ENCODE results near the gene RAB3B.

RAB3B gene

GRCh38 chr1:51961231-51961630 lies 29.3 kb downstream of the RAB3B start:
- no CpG with 5 or more reads among the region's 2 CpGs for WGBS, 2 donors (ENCODE audit: extremely low coverage in 2 of 2, insufficient read length in 2 of 2, insufficient replicate concordance in 1 of 2)
- Histone ChIP-seq H3K27ac (replicated peaks; ENCODE audit: low read length) (no peak overlapping the region), H2AFZ (ENCODE audit: low read length) (no peak overlapping the region), H2BK120ac (ENCODE audit: low read depth, low read length) (no peak overlapping the region), H4K91ac (ENCODE audit: low read depth, low read length, poor library complexity) (no peak overlapping the region), H2BK12ac (ENCODE audit: low read length) (no peak overlapping the region), H3K4ac (ENCODE audit: low read length) (no peak overlapping the region), H3K14ac (ENCODE audit: low read length) (no peak overlapping the region), H2BK15ac (ENCODE audit: low read length) (no peak overlapping the region), H3K23ac (ENCODE audit: low read depth, low read length, poor library complexity) (no peak overlapping the region), H3K79me1 (ENCODE audit: low read depth, low read length) (no peaks in the 10 kb centered on the region), H3K9me3 (replicated peaks in 1 of 2; ENCODE audit: control insufficient read depth in 2 of 2, insufficient read depth in 1 of 2, low read depth in 1 of 2, low read length in 2 of 2) (no peaks in the 10 kb centered on the region), H3K4me3 (ENCODE audit: low read length in 2 of 2) (no peak overlapping the region), H4K8ac (ENCODE audit: low read depth, low read length) (no peak overlapping the region), H2AK5ac (ENCODE audit: low read depth, low read length) (no peak overlapping the region), H3K9ac (ENCODE audit: low read depth, low read length, poor library complexity) (no peak overlapping the region), H3K4me1 (ENCODE audit: control insufficient read depth in 2 of 2, insufficient read depth in 1 of 2, low read depth in 1 of 2, low read length in 2 of 2) (peaks cover 4 to 15% of the 10 kb centered on the region in 2 donors), H3K4me2 (ENCODE audit: insufficient read depth, low read length, poor library complexity, severe bottlenecking) (no peak overlapping the region), H2BK5ac (ENCODE audit: low read length) (no peak overlapping the region), H3K18ac (ENCODE audit: low read length) (no peak overlapping the region), H3K27me3 (ENCODE audit: control insufficient read depth in 3 of 3, insufficient read depth in 3 of 3, low read depth in 1 of 3, low read length in 3 of 3) (peaks cover 0 to 7% (median 0%) of the 10 kb centered on the region in 3 experiments), H3K36me3 (replicated peaks in 1 of 2; ENCODE audit: control insufficient read depth in 2 of 2, insufficient read depth in 2 of 2, low read length in 2 of 2) (peaks cover 0 to 2% of the 10 kb centered on the region in 2 donors)
- no peak for DNase-seq (ENCODE audit: low spot score)

- Histone ChIP-seq H3K14ac (ENCODE audit: low read length) (no peak overlapping the region), H3K18ac (ENCODE audit: low read length) (no peak overlapping the region), H4K91ac (ENCODE audit: low read depth, low read length, poor library complexity) (no peak overlapping the region), H3K4me3 (ENCODE audit: low read length in 2 of 2) (no peak overlapping the region), H2BK15ac (ENCODE audit: low read length) (no peak overlapping the region), H3K4me2 (ENCODE audit: insufficient read depth, low read length, poor library complexity, severe bottlenecking) (no peak overlapping the region), H2AK5ac (ENCODE audit: low read depth, low read length) (no peak overlapping the region), H3K4ac (ENCODE audit: low read length) (no peak overlapping the region), H4K8ac (ENCODE audit: low read depth, low read length) (no peak overlapping the region), H3K27ac (replicated peaks; ENCODE audit: low read length) (no peak overlapping the region), H2BK5ac (ENCODE audit: low read length) (no peak overlapping the region), H3K9me3 (replicated peaks in 1 of 2; ENCODE audit: control insufficient read depth in 2 of 2, insufficient read depth in 1 of 2, low read depth in 1 of 2, low read length in 2 of 2) (no peaks in the 10 kb centered on the region), H3K27me3 (ENCODE audit: control insufficient read depth in 3 of 3, insufficient read depth in 3 of 3, low read depth in 1 of 3, low read length in 3 of 3) (peaks cover 0 to 7% (median 0%) of the 10 kb centered on the region in 3 experiments), H3K9ac (ENCODE audit: low read depth, low read length, poor library complexity) (no peak overlapping the region), H3K23ac (ENCODE audit: low read depth, low read length, poor library complexity) (no peak overlapping the region), H3K79me1 (ENCODE audit: low read depth, low read length) (no peaks in the 10 kb centered on the region), H2AFZ (ENCODE audit: low read length) (no peak overlapping the region), H3K4me1 (ENCODE audit: control insufficient read depth in 2 of 2, insufficient read depth in 1 of 2, low read depth in 1 of 2, low read length in 2 of 2) (peaks cover 4 to 15% of the 10 kb centered on the region in 2 donors), H3K36me3 (replicated peaks in 1 of 2; ENCODE audit: control insufficient read depth in 2 of 2, insufficient read depth in 2 of 2, low read length in 2 of 2) (no peaks in the 10 kb centered on the region), H2BK12ac (ENCODE audit: low read length) (no peak overlapping the region), H2BK120ac (ENCODE audit: low read depth, low read length) (no peak overlapping the region)
- no peak for DNase-seq (ENCODE audit: low spot score)
- no CpG with 5 or more reads among the region's 3 CpGs for WGBS, 2 donors (ENCODE audit: extremely low coverage in 2 of 2, insufficient read length in 2 of 2, insufficient replicate concordance in 1 of 2)
Observed at GRCh38 chr1:51960262-51960661, 30.2 kb downstream of the RAB3B start.

GRCh38 chr1:51958824-51959223 lies 31.7 kb downstream of the RAB3B start:
- H3K4me3 ChIP-seq (ENCODE audit: low read length in 2 of 2) = no peak overlapping the region
- H3K14ac ChIP-seq (ENCODE audit: low read length) = no peak overlapping the region
- no peak overlapping the region for H3K23ac ChIP-seq (ENCODE audit: low read depth, low read length, poor library complexity)
- no peak overlapping the region for H4K8ac ChIP-seq (ENCODE audit: low read depth, low read length)
- no peak overlapping the region for H2BK15ac ChIP-seq (ENCODE audit: low read length)
- no peaks in the 10 kb centered on the region for H3K79me1 ChIP-seq (ENCODE audit: low read depth, low read length)
- no peak overlapping the region for H4K91ac ChIP-seq (ENCODE audit: low read depth, low read length, poor library complexity)
- WGBS, 2 donors (ENCODE audit: extremely low coverage in 2 of 2, insufficient read length in 2 of 2, insufficient replicate concordance in 1 of 2) = no CpG with 5 or more reads among the region's 3 CpGs
- H3K9ac ChIP-seq (ENCODE audit: low read depth, low read length, poor library complexity) = no peak overlapping the region
- no peaks in the 10 kb centered on the region for H3K9me3 ChIP-seq (replicated peaks in 1 of 2; ENCODE audit: control insufficient read depth in 2 of 2, insufficient read depth in 1 of 2, low read depth in 1 of 2, low read length in 2 of 2)
- H2BK120ac ChIP-seq (ENCODE audit: low read depth, low read length) = no peak overlapping the region
- H2BK5ac ChIP-seq (ENCODE audit: low read length) = no peak overlapping the region
- H2AK5ac ChIP-seq (ENCODE audit: low read depth, low read length) = no peak overlapping the region
- H3K4me1 ChIP-seq (ENCODE audit: control insufficient read depth in 2 of 2, insufficient read depth in 1 of 2, low read depth in 1 of 2, low read length in 2 of 2) = peaks cover 4 to 14% of the 10 kb centered on the region in 2 donors
- no peak overlapping the region for H2AFZ ChIP-seq (ENCODE audit: low read length)
- H3K18ac ChIP-seq (ENCODE audit: low read length) = no peak overlapping the region
- peaks cover 0 to 7% (median 0%) of the 10 kb centered on the region in 3 experiments for H3K27me3 ChIP-seq (ENCODE audit: control insufficient read depth in 3 of 3, insufficient read depth in 3 of 3, low read depth in 1 of 3, low read length in 3 of 3)
- H2BK12ac ChIP-seq (ENCODE audit: low read length) = no peak overlapping the region
- no peaks in the 10 kb centered on the region for H3K36me3 ChIP-seq (replicated peaks in 1 of 2; ENCODE audit: control insufficient read depth in 2 of 2, insufficient read depth in 2 of 2, low read length in 2 of 2)
- H3K27ac ChIP-seq (replicated peaks; ENCODE audit: low read length) = no peak overlapping the region
- no peak overlapping the region for H3K4me2 ChIP-seq (ENCODE audit: insufficient read depth, low read length, poor library complexity, severe bottlenecking)
- DNase-seq (ENCODE audit: low spot score) = no peak
- no peak overlapping the region for H3K4ac ChIP-seq (ENCODE audit: low read length)

- no peak overlapping the region for H3K27ac ChIP-seq (replicated peaks; ENCODE audit: low read length)
- no peak for DNase-seq (ENCODE audit: low spot score)
- no peak overlapping the region for H2AK5ac ChIP-seq (ENCODE audit: low read depth, low read length)
- H3K4me1 ChIP-seq (ENCODE audit: control insufficient read depth in 2 of 2, insufficient read depth in 1 of 2, low read depth in 1 of 2, low read length in 2 of 2) = peaks cover 4 to 9% of the 10 kb centered on the region in 2 donors
- no peak overlapping the region for H3K4me2 ChIP-seq (ENCODE audit: insufficient read depth, low read length, poor library complexity, severe bottlenecking)
- no peak overlapping the region for H2AFZ ChIP-seq (ENCODE audit: low read length)
- no peak overlapping the region for H2BK5ac ChIP-seq (ENCODE audit: low read length)
- H3K9ac ChIP-seq (ENCODE audit: low read depth, low read length, poor library complexity) = no peak overlapping the region
- H3K4me3 ChIP-seq (ENCODE audit: low read length in 2 of 2) = no peak overlapping the region
- H3K23ac ChIP-seq (ENCODE audit: low read depth, low read length, poor library complexity) = no peak overlapping the region
- H3K18ac ChIP-seq (ENCODE audit: low read length) = no peak overlapping the region
- no peak overlapping the region for H3K4ac ChIP-seq (ENCODE audit: low read length)
- no peak overlapping the region for H2BK120ac ChIP-seq (ENCODE audit: low read depth, low read length)
- H4K8ac ChIP-seq (ENCODE audit: low read depth, low read length) = no peak overlapping the region
- H2BK15ac ChIP-seq (ENCODE audit: low read length) = no peak overlapping the region
- no peaks in the 10 kb centered on the region for H3K79me1 ChIP-seq (ENCODE audit: low read depth, low read length)
- H4K91ac ChIP-seq (ENCODE audit: low read depth, low read length, poor library complexity) = no peak overlapping the region
- peaks cover 0 to 12% (median 0%) of the 10 kb centered on the region in 3 experiments for H3K27me3 ChIP-seq (ENCODE audit: control insufficient read depth in 3 of 3, insufficient read depth in 3 of 3, low read depth in 1 of 3, low read length in 3 of 3)
- no peak overlapping the region for H3K14ac ChIP-seq (ENCODE audit: low read length)
- no CpG with 5 or more reads among the region's 7 CpGs for WGBS, 2 donors (ENCODE audit: extremely low coverage in 2 of 2, insufficient read length in 2 of 2, insufficient replicate concordance in 1 of 2)
- no peak overlapping the region for H2BK12ac ChIP-seq (ENCODE audit: low read length)
- no peaks in the 10 kb centered on the region for H3K36me3 ChIP-seq (replicated peaks in 1 of 2; ENCODE audit: control insufficient read depth in 2 of 2, insufficient read depth in 2 of 2, low read length in 2 of 2)
- H3K9me3 ChIP-seq (replicated peaks in 1 of 2; ENCODE audit: control insufficient read depth in 2 of 2, insufficient read depth in 1 of 2, low read depth in 1 of 2, low read length in 2 of 2) = no peaks in the 10 kb centered on the region
Observed at GRCh38 chr1:51957618-51958017, 32.9 kb downstream of the RAB3B start.
